HG03095 (cell line): Measurements from ENCODE around the gene FAR2.
A peak's percentile ranks its signal among the peaks of the same experiment; 100 is the strongest.
"Not testable (repeated sequence)": the region's sequence is repeated elsewhere in the genome, so short reads cannot be mapped to it uniquely, and the experiment has no call there.

ENCODE experiments used
- ATAC-seq: cut with Tn5 transposase; IDR thresholded peaks from one replicate; pipeline ENCODE4 v1.9.1; 2021; ENCODE audit warnings: moderate library complexity; ENCODE audit not compliant: unreplicated experiment

The FAR2 gene

GRCh38 chr12:29316752-29317151 lies 167.7 kb downstream of the FAR2 start:
- no peak for ATAC-seq

DNA sequence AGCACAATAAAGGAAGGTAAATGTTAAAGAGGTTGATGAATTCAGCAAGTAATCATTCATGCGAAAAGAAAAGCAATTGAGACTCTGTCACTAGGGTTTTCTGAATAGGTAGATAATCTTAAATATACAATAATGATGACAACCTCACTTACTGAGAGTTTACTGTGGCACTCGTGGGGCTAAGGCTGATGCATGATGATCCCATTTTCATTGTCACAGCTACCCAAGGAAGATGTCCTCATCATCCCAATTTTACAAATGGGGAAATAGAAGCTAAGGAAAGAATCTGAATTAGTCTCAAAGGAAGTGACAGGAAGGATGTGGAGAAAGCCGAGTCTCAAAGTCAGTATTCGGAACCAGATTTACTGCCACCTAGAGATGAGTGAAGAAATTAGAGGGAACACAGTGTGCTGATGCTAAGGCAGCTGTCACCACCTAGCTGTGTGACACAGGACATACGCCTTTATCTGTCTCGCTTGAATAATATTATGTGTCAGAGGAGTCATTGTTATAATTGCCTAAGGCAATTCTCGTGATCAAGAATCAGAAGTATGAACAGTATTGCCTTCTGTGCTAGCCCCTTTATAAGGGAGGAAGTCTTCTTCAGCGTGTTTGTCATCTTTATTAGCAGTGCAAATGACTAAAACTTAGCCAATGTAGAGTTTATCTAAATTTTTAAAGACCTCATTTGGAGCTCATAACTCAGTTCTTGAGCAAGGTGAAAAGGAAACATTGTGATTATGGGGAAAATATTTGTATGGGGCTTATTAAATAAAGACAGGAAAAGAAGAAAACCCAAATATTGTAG lies 168.7 kb downstream of the FAR2 start:
- peak; percentile 99 for ATAC-seq

GRCh38 chr12:29320295-29321085 lies 171.4 kb downstream of the FAR2 start:
- no peak for ATAC-seq

- ATAC-seq, result no peak
Observed at GRCh38 chr12:29322157-29322556, 173.1 kb downstream of the FAR2 start.

GRCh38 chr12:29329411-29329810 lies 180.3 kb downstream of the FAR2 start:
- no peak for ATAC-seq

DNA sequence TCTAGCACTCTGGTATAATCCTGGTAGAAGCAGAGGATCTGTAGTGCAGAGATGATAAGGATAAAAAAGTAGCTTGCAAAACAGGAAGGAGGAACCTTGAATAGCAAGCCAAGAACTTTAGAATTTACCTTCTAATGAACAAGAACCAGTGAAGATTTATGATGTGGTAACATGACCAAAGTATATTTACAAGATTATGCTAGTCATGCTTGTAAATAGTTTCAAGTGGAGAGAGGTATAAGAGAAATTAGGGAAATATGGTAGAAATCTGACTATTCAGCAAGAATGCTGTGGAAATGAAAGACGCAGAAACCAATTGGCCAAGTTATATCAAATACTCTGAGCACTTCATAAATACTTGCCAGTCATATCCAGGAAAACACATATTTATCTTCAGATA lies 184.1 kb downstream of the FAR2 start:
- no peak for ATAC-seq

DNA sequence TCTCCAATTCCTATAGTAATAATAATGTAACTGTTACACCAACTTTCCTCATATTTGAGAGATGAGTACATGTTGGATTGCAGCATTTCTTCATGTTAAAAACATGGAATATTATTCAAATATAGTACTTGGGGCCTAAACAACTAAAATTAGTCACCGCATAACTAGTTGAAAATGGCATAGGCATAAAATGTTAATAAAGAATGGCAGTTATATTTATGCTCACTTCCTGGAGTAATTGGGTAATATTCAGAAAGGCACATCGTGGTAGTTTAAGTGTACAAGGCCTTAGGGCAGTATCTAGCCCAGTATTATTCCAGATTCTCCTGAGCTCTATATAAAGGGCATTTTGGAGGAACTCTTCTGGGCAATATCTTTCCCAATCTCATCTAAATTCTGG lies 185.9 kb downstream of the FAR2 start:
- no peak for ATAC-seq

- ATAC-seq, result no peak
Observed at GRCh38 chr12:29337325-29337724, 188.2 kb downstream of the FAR2 start.

- ATAC-seq, result no peak
Observed at GRCh38 chr12:29343022-29343799, 194.1 kb downstream of the FAR2 start.

DNA sequence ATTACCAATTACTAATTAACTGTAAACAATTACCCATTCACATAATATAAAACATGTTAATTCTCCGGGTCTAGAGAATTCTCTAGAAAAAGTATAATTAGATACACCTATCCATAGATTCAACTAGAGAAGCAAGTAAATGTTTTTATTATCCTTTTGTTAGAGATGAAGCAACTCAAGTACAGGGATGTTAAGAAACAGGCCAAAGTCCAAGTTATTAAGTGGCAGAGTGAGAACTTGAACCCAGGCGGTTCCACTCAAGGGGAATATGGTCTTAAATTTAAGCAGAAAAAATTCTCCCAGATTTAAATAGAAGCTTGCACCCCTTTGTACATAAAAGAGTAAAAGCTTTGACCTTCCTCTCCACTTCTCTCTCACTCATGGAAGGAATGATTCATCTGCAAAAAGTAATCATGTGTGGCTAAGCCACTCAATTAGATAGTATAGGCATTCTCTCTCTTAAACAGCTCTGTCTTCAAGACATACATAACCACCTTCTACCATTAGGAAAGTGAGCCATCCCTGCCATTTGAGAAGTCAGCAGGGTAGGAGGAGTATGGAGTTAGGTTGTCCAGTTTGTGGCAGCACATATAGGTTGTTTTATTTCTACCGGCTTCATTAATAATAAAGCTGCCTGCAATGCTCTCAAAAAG lies 197.8 kb downstream of the FAR2 start:
- no peak for ATAC-seq

GRCh38 chr12:29350080-29350479 lies 201.0 kb downstream of the FAR2 start:
- ATAC-seq, result no peak

- ATAC-seq, result no peak
Observed at GRCh38 chr12:29354954-29355353, 205.9 kb downstream of the FAR2 start.

- no peak for ATAC-seq
Observed at GRCh38 chr12:29365091-29365490, 216.0 kb downstream of the FAR2 start.

DNA sequence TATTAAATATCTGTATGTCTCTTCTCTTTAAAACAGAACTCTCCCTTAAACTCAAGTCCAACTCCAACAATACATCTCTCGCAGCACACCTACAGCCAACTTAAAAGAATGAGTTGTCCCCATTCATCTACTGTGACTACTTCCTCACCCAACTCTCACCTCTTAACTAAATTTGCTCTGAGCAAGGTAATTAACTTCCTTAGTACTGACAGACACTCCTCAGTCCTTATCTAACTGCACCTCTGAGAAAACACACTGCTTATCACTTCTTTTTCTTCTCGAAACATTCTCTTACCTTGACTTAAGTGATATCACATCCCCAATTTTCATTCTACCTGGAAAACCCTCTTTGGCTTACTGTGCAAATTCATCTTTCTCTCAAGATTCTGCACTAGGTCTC lies 224.9 kb downstream of the FAR2 start:
- no peak for ATAC-seq

DNA sequence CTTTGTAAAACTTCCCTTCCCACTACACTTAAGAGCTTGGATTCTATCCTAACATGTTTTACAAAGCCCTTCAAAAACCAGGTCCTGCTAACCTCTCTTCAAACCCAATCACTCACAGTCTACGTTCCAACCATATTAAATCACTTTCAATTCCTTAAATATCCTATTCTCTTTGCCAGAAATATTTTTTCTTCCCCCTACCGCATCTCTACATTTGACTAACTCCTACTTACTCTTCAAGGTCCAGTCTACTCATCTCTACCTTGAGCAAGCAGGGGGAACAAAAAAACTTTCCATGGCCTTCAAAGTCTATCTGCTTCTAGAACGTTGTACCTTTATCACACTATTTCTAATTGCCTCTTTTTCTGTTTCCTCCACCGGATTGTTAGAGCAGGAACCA lies 225.8 kb downstream of the FAR2 start:
- ATAC-seq, result no peak

- ATAC-seq, result no peak
Observed at GRCh38 chr12:29376118-29376517, 227.0 kb downstream of the FAR2 start.

DNA sequence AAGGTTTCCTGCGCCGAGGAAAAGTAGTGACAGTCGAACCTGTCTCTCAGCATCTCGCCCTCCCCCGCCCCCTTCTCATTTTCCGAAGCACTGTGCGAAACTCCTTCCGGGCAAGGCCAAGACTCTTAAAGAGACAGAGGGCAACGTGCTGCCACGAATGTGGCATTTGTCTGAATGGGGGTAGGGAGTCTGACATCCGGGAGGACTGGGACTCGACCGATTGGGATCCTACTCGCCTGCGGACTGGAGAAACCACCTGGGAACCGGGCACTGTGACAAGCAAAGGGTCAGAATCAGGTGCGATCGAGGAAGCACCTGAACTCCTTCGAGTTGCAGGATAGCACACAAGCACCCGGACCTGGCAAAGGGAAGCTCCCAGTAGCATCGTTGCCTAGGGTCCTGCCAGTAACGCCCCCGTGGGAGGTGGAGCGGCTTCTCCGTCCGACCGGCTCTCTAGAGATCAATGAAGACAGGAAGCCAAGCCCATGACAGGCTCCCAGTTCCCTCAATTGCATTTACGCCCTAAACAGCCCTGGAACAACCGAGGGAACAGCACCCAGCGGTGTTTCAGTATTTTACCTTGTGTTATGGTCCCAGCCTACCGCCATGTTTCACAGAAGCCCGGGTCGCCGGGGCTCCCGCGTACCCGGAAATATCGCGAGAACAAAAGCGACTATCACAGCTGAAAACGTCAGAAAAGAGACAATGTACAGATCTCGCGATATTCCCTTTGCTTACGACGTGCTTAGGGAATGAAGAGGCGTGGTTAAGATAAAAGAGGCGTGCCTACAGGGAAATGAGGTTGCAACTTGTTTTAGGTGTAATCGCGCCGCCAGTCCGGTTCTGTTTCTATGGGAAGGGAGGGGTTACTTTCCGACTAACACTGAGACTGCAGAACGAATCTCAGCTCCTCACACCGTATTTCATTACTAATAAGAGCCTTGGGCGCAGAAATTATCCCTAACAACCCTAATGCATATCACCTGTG lies 231.8 kb downstream of the FAR2 start, which contains the start of gene ERGIC2:
ERGIC2 (minus strand) TSS at position 637 of the 988 bp plus-strand sequence. CDS start 9,539 bp downstream, outside the sequence.
- peak; percentile 98 for ATAC-seq

DNA sequence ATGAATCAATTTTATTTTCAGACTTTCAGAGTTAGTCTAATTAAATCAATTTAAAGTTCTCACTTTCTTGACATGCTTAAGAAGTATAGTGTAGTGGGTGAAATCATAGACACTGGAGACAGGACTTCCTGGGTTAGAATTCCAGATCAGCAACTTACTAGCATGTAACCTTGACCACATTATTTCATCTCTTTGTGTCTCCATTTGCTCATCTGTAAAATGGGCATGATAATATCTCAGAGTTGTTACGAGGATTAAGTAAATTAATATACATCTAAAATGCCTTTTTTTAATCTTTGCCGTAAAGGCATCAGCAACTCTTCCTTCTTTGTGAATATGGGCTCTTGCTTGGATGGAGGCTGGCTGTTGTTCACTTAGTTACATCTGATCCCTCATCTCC lies 233.2 kb downstream of the FAR2 start:
- no peak for ATAC-seq

DNA sequence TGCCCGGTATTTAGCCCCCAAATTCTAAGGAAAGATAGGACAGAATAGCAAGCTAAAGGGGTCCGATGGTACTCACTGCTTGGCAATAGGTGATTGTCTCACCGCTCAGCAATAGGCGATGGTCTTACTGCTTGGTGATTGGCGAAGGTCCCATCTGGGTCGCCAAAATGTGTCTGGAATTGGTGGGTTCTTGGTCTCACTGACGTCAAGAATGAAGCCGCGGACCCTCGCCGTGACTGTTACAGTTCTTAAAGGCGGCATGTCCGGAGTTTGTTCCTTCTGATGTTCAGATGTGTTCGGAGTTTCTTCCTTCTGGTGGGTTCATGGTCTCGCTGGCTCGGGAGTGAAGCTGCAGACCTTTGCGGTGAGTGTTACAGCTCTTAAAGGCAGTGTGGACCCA lies 236.1 kb downstream of the FAR2 start:
- not testable (repeated sequence) for ATAC-seq
